GM04503 (cell line): ENCODE data around the gene PGAP1.

Experiments
- DNase-seq: peaks from one replicate; pipeline ENCODE4 v3.0.0-alpha.2; 2012; ENCODE audit warnings: low read depth

The PGAP1 gene

DNA sequence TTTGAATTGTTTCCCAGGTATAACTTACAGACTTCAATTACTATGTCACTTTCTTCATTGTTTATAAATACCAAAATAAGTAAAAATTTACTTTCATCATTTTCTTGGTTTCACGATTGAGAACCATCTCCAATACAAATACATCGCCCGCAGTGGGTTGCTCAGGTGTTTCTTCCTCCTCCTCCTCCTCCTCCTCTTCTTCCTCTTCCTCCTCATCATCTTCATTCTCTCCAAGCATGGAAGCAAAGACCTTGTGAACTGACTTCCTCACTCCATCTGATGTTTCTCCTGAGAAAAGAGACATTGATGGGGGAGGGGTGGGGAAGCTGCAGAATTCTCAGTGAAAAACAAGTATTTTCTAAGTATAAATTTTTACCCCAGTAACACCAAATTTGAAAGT lies 133.6 kb downstream of the PGAP1 start:
- no peak for DNase-seq

DNA sequence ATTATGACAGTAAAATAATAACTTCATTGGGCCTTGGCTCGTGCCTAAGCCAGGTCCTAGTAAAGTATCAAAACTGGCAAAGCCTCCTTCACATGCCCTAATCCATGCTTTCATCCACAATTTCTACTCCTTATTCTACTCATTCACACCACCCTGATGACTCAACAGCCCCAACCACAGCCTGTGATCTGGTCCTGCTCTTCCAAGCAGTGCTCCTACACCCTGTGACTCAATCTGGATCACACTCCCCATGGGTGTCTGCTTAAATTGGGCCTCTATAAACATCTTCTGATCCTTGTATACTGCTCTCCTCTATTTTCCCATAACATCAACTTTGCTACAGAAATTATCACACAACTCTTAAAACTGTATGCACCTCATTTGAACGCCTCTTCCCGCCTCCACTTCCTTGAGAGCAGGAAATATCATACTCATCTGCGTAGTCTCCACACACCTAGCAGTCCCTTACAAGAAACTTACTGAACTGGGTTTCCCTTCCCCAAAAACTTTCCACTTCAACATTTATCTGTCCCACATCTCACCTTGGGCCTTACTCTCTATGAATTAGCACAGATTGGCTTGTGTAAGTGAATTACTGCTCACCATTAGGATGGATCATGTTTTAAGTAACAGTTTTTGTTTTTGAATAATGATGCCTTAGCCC lies 142.9 kb downstream of the PGAP1 start:
- no peak for DNase-seq
